SK-N-DZ (cell line): ENCODE measurements around the gene SELENOP. TPM values are rescaled to one million over a fixed set of nuclear protein-coding genes. Genes with fewer than 3 reads are reported as not detected.
"Not testable (repeated sequence)": the region's sequence is repeated elsewhere in the genome, so short reads cannot be mapped to it uniquely, and the experiment has no call there.

Experiments
- DNase-seq: peaks from one replicate; pipeline ENCODE4 v3.0.0-alpha.2; 2015; ENCODE audit warnings: low spot score
- polyA plus RNA-seq, 2 experiments: library from polyadenylated mRNA; depleted of rRNA; stranded (reverse); fragments of >200 nt; gene quantifications; 2 replicates each; pipeline ENCODE4 v1.2.3, GENCODE V29; 2014

SELENOP gene, protein sequence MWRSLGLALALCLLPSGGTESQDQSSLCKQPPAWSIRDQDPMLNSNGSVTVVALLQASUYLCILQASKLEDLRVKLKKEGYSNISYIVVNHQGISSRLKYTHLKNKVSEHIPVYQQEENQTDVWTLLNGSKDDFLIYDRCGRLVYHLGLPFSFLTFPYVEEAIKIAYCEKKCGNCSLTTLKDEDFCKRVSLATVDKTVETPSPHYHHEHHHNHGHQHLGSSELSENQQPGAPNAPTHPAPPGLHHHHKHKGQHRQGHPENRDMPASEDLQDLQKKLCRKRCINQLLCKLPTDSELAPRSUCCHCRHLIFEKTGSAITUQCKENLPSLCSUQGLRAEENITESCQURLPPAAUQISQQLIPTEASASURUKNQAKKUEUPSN
- polyA plus RNA-seq (2014; cell fraction: cytosol; rRNA removed), result not detected in 2 replicates
- 0.18 TPM in 1 of 2 replicates, not detected in the other for polyA plus RNA-seq (2014; cell fraction: nucleus; rRNA removed)

DNA sequence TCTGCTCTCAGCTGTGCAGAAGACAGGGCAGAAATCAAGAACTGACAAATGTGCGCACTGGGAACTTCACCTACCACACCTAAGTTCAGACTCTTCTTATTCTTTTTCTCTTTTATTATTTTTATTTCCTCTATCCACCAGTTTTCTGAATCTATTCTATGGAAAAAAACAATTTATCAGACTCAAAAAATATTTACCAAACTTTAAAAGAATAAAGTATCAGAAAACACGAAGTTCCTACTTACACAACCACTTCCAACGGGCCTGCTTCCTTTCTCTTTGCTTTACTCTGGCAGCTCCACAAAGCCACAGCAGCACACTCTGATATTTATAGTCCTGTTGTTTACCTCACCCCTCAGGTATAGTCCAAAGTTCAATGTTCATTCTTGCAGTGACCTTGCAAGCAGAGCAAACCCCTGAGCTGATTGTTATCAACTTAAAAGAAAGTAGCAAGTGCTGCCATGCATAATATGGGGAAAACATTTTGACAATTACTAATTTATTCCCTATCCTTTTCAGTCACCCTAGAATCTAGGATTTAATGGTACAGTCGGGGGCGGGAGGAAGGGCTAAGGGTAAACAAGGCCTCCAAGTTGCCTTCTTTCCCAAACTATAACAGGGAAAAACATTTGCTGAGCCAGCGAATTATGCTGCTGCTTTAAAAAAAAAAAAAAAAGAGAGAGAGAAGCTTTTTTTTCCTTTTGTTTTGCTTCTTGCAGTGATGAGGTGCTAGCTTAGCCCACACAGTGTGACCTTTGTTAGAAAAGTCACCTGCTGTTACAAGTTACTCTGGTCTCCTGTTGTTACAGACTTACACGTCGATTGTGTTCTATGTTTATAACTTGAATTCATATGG is at the start of gene SELENOP:
SELENOP (minus strand) TSS at position 302 of the 856 bp plus-strand sequence. CDS start 3,539 bp downstream, outside the sequence.
- DNase-seq, result no peak

DNA sequence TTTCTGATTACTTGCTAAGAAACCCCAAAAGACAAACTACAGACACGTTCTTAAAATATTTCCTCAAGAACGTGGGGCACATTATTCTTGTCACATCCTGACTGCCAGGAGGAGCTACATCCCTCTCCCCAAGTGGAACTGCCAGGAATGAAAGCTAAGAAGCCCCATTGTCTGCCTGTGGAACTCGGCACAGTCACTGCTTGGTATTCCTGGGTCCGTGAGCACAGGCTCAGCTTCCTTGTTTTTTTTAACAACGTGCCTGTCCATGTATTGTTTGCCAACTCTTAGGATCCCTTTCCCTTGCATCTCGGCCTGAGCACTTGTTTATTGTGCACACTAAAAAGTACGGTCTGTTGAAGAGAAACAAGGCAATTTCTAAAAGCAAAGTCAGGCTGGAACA is 47.0 kb upstream of the SELENOP start:
- DNase-seq, result no peak

DNA sequence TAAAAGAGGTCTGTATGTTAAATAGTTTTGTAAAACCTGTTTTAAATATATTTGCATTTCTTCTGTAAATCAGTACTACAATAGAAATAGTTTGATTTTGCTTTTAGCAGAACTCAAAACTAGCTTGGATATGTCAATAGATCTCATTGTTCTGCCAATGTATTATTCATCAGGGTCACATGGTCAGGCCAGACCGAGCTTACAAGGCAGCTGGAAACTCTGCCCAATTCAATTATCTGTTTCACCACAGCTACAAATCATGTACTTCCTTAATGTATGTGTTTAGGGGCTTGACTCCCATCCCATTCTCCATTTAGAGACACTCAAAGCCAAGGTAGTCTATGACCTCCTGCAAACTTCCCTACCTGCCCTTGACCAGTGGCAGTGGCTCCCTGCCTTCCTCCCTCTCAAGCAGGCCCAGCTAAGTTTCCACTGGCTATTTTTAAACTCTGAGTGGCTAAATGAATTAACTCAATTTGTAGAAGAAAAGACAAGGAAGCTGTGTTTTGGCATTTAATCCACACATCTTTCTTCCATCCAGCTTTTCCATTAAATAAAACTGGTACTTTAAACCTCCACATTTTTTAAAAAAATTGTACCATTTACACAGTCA is 46.4 kb upstream of the SELENOP start:
- DNase-seq, result peak; percentile 57

DNA sequence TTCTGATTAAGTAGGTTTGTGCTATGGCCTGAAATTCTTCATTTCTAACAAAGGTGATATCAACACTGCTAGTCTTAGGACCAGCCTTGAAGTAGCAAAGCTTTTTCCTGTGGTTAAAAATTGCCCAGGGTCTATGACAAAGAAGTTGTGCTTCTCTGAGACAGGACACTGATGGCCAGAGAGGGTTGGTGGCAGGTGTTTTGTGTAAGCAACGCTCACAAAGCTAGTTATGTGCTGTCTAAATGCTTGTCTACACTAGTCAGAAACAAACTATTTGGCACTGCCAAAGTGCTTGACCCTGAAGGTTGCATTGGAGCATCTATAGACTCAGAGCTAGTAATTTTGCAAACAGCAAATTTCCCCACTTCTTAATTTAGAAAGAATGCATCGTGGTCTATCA is 44.1 kb upstream of the SELENOP start:
- no peak for DNase-seq

DNA sequence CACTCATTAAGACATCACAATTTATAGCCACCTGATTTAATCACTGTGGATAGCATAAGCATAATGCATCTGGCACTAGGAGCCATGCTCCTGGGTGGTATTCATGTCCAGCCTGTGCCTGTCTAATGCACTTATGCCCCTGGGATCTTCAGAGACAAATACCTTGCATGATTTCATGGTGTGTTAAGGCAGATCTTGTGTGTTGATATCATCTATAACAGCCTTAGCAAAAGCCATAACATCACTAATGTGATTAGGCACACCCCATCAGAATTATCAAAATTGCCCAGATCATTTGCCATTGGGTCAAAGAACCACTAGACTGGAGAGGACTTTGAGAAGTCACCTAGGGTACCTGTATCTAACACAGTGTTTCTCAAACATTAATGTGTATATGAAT is 43.7 kb upstream of the SELENOP start:
- peak; percentile 80 for DNase-seq

DNA sequence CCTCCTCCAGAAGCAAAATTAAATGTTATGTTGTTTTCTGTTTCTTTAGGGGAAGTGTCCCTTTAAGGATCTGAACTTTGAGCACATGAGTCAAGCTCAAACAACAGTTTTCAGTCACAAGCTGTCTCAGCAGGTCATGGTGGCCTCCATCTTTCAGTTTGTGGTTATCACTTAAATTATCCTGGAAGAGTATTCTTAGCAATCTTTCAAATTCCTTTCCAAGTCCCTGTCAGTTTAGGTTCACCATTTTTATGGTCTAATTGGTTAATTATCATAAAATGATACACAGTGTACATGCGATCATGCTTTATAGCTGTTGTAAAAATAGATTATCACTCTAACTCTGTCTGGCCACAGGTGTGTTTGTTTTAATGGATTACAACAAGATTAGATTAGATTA is 43.1 kb upstream of the SELENOP start:
- no peak for DNase-seq

DNA sequence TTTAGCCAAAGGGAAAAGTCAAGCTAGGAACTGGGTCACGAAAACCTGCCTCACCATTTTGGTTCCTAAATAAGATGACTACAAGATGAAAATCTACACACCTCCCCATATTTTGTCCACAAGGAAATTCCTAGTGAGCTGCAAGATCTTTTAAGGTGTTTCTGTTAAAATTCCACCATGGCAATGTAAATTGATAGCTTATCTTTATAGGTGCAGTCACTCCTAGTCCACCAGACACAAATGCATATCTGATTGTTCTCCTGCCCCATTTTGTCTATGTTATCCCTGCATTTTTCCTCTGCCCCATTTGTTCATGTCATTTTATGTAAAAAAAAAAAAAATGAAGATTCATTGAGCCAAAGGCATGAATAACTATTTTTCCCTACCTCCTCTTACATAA is 41.1 kb upstream of the SELENOP start:
- no peak for DNase-seq

DNA sequence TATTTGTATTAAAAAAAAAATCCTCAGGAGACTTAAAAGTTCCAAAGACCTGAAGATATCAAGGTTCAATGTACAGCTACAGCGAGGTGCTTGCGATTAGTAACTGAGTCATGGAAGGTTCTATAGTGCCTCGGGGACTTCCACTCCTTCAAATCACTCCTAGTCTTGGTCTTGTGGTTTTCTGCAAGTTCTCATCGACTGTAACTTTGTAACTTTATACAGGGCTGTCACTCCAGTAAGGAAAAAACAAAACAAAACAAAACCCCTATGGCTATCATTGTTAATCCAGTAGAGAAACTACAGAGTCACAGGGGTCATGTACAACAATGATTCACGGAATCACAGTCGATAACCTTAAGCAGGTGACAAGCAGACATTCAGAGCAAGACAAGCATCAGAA is 39.8 kb upstream of the SELENOP start:
- DNase-seq, result no peak

DNA sequence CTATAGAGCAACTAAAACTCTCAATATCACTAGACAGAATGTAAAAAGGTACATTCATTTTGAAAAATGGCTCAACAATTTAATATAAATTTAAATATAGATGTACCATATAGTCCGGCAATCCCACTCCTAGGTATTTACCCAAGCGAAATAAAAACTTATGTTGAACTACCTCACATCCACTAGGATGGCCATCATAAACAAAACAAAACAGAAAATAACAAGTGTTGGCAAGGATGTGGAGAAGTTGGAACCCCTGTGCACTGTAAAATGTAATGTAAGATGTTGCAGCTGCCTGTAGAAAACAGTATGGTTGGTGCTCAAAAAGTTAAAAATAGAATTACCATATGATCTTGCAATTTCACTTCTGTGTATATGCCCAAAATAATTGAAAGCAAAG is 36.9 kb upstream of the SELENOP start:
- no peak for DNase-seq

DNA sequence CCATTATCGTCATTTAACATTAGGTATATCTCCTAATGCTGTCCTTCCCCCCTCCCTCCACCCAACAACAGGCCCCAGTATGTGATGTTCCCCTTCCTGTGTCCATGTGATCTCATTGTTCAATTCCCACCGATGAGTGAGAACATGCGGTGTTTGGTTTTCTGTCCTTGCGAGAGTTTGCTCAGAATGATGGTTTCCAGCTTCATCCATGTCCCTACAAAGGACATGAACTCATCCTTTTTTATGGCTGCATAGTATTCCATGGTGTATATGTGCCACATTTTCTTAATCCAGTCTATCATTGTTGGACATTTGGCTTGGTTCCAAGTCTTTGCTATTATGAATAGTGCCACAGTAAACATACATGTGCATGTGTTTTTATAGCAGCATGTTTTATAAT is 32.7 kb upstream of the SELENOP start:
- DNase-seq, result not testable (repeated sequence)

DNA sequence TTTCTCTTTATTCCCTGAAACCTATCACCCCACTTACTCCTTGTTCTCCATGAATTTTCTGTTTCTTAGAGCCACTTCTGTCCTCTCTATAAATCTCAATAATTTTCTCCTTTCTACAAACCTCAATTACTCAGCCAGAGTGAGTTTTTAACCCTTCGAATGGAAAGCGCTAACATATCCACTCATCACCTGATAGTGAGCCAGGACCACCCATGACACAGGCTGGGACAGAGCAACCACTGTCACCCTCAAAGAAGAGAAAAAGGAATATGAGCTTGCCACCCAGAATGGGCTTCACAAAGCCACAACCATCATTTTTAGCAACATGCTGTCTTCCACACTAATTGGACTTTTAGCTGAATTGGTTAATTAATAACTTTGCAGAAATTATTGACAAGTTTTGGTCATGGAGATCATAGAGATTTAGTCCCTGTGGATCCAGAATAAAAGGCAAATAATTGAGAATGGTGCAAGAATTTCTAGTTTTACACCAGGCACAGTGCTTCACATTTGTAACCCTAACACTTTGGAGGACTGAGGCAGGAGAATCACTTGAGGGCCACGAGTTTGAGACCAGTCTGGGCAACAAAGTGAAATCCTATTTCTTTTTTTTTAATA is 32.1 kb upstream of the SELENOP start:
- DNase-seq, result no peak

DNA sequence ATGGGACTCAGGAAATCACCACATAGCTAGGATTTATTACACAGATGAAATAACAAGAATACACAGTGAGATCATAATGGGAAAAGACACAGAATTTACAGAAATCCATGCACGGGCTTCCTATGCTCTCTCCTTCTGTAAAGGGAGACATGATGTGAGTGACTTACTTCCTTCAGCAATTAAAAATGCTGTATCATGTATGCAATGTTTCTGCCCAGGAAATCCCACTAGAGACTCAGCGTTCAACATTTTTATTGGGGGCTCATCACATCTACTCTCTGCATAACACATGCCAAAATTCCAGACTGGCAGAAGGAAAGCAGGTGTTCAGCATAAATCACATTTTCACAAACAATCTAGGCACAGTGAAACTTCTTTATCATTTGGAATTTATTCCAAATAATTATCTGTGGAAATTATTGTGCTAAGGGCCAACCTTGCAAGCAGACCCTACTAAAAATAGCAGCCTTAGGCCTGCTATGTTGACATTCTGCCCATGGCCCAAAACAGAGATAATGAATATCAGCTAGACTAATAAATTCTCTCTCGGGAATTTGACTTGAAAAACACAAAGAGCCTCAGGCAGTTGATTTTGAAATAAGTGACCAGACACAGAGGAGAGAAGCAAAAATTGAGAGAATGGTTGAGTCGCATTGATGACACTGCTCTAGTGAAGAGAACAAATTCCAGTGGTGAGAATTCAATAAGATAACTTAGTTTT is 31.4 kb upstream of the SELENOP start:
- DNase-seq, result no peak

DNA sequence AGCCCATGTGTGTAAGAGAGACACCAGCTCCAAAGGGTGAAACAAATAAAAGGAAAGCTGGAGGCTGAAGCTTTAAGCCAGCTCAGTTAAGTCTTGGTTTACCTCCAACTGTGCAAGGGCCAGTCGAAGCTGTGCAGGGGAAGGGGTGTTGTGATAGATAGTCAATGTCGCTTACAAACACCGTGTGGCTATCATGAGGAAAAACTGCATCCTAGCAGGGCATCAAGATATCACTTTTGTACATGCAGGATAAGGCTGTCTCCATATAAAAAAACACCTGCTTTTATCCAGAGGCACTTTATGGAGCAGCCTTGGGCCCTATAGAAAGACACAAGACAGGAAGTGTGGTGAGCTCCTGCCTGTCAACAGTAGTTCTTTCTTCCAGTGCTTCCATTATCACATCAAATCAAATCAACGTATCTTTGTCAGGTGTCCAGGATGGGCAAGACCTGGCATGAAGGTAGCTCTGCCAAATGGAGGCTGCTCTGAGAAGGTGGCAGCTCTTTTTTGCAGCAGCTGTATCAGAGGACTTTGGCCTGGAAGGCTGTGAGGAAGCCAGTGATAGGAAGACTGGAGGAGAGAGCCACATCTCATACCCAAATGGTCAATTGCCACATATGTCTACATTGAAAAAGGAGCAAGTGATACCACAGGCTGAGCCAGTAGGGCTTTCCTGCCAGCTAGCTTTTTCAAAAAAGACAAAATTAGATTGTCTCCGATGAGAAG is 29.3 kb upstream of the SELENOP start:
- DNase-seq, result no peak

DNA sequence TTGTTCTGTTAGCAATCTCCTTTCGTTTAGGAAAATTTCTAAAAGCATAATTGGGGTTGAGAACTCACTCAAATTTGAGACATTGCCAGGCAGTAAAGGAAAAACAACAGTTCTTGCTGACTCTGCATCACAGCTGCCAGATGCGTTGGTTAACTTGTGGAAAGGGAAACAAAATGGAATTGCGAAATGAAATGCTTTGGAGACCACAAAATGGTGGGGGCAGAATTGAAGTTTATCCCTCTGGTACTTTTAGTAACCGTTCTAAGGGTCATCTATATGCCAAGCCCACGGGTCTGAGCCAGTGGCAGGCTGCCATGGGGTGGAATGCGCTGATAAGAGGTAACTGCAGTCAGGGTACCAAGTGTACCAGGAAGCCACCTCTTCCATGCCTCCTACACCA is 28.6 kb upstream of the SELENOP start:
- no peak for DNase-seq

DNA sequence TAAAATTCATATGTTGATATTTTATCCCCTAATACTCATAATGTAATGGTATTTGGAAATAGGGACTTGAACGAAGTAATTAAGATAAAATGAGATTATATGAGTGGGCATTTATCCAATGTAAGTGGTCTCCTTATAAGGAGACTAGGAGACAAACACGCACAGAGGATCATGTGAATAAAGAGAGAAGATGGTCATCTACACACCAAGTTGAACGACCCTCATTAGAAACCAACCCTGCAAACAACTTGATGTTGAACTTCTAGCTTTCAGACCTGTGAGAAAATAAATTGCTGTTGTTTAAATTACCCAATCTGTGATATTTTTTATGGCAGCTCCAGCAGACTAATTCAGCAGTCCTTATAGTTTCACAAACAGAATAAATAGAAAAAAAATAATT is 27.5 kb upstream of the SELENOP start:
- no peak for DNase-seq

DNA sequence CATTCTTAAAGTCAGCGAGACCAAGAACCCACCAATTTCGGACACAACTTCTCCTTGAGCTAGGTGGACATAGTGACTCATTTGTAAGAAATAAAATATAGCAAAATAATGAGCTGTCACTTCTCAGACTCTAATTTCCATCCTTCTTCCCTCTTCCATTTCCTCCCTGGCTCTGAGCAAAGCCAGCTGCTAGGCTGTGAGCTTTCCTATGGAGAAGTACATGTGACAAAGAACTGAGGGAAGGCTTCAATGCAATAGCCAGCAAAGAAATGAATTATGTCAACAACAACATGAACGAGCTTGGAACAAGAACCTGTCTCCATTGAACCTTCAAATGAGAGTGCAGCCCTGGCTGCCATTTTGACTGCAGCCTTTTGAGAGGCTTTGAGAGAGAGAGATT is 25.9 kb upstream of the SELENOP start:
- no peak for DNase-seq

DNA sequence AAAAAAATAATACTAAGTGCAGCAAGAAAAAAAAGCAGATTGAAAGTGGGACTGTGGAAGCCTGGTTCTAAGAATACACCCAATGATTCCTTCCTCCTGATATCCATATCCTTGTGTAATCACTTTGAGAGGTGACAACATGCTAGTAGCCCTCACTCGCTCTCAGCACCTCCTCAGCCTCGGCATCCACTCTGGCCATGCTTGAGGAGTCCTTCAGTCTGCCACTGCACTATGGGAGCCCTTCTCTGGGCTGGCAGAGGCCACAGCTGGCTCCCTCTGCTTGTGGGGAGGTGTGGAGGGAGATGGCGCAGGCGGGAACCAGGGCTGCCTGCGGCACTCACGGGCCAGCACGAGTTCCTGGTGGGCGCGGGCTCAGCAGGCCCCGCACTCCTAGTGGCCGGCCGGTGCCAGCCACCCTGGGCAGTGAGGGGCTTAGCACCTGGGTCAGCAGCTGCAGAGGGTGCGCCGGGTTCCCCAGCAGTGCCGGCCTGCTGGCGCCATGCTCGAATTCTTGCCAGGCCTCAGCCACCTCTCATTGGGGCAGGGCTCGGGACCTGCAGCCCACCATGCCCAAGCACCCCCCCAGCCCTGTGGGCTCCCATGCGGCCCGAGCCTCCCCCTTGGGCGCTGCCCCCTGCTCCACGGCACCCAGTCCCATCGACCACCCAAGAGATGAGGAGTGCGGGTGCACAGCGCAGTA is 24.5 kb upstream of the SELENOP start:
- no peak for DNase-seq

DNA sequence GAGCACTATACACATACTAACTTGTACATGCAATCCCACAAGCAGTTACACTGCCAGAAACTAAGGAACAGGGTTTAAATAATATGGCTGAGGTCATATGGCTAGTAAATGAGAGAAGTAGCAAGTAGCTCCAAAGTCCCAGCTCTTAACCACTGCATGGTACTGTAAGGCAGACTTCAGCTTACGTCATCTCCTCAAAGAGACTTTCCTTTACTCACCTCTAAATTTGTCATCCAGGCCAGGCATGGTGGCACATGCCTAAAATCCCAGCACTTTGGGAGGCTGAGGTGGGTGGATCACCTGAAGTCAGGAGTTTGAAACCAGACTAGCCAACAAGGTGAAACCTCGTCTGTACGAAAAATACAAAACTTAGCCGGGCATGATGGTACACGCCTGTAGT is 20.4 kb upstream of the SELENOP start:
- DNase-seq, result no peak

DNA sequence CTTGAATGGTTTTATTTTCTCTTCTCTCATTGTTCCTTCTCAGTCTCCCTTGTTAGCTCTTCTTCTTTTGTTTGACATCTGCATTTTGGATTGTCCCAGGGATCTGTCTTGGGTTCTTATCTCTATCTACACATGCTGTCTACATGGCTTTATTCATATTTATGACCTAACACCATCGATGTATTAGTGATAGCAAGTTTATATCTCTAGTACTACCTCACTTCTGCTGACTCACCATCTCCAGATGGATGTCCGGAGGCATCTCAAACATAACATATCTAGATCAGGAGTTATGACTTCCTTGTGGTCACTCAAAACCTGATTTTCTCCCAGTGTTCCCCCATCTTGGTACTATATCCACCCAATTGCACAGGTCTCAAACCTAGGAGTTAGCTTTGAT is 19.2 kb upstream of the SELENOP start:
- DNase-seq, result no peak

DNA sequence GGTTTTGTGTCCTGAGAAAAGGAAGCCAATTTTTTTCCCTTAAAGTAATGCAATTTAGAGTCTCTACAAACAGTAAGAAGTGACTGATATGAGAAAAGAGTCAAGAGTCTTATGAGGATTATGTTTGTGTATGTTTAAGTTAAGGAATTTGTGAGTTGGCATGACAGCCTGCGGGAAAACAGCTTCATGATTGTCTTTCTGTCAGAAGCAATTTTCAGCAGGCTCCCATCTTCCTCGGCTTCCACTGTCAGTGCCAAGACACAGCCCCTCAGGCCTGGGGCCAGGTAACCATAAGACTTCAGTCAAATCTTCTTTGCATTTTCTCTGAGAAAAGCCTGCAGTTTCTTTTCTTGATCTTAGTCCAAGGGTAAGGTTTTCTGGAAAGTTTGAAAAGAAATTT is 17.0 kb upstream of the SELENOP start:
- DNase-seq, result no peak
